Measurements from ENCODE around the gene NFE2L1. TPM values are rescaled to one million over a fixed set of nuclear protein-coding genes. Genes with fewer than 3 reads are reported as not detected.

Gene NFE2L1
- total and polyA plus RNA-seq, 9 of the 15 experiments (the other 6 are each of a cell fraction or from before 2014, with no cell fraction given): 2.0 to 68.6 (median 39.7) TPM

- TF ChIP-seq CCNT2 (IDR thresholded peaks at IDR 0.05; ENCODE audit: borderline replicate concordance, extremely low read depth, insufficient read length, low read depth, low read length): no peak
- TF ChIP-seq HNRNPK (IDR thresholded peaks at IDR 0.05; ENCODE audit: low read depth, low read length, poor library complexity, severe bottlenecking): no peak
- TF ChIP-seq NFE2L1 (tag; IDR thresholded peaks at IDR 0.05; ENCODE audit: borderline replicate concordance, low read depth): no peak
These were observed 2.7 kb upstream of the NFE2L1 start (continued) for GRCh38 chr17:48045316-48046001.

GRCh38 chr17:48046296-48046695 lies 1.9 kb upstream of the NFE2L1 start:
- Histone ChIP-seq H3K4me3 (peak overlapping the region; percentile 85), H3K79me2 (ENCODE audit: control insufficient read depth, insufficient read depth, low read length) (peaks cover 52% of the 10 kb centered on the region), H3K9me1 (ENCODE audit: control insufficient read depth, insufficient read depth, low read length) (no peaks in the 10 kb centered on the region), H3K36me3 (ENCODE audit: control insufficient read depth, insufficient read depth, low read length) (peaks cover 13% of the 10 kb centered on the region), H3K9me3 (replicated peaks; ENCODE audit: control insufficient read depth, insufficient read depth, low read depth, low read length) (no peaks in the 10 kb centered on the region), H3K9ac (ENCODE audit: insufficient read depth in 1 of 2, low read depth in 2 of 2, low read length in 2 of 2) (peak overlapping the region; percentile 46 to 89; a peak in 3 of 4 replicates), H3K27ac (ENCODE audit: extremely low read depth, low read depth, low read length) (peak overlapping the region; percentile 97; the same call in 2 of the 3 replicates), H3K4me2 (ENCODE audit: insufficient read depth, low read length) (peak overlapping the region; percentile 96), H3K27me3 (ENCODE audit: control insufficient read depth in 2 of 2, insufficient read depth in 2 of 2, low read length in 2 of 2) (no peaks in the 10 kb centered on the region), H4K20me1 (replicated peaks; ENCODE audit: control insufficient read depth, insufficient read depth, low read length) (peaks cover 5% of the 10 kb centered on the region; the same call in 1 of the 2 replicates), H3K4me1 (replicated peaks in 1 of 2; ENCODE audit: control insufficient read depth in 2 of 2, insufficient read depth in 2 of 2, low read length in 2 of 2) (peaks cover 19 to 26% of the 10 kb centered on the region in 2 experiments), H2AFZ (ENCODE audit: low read depth, low read length) (no peak overlapping the region; the same call in 1 of the 2 replicates)
- ChIA-PET POLR2A (interaction anchor here (0.7 to 9.0 kb wide), 7 partner anchors 11 to 580 kb away, joined by 3 to 74 read pairs (median 3); partner anchors contain the start of gene HOXB9), CTCF (ENCODE audit: low intra/inter-chr PET ratio) (no interaction called here)
- no peak for FAIRE-seq
- TF ChIP-seq PHB (CRISPR knock-in tag; IDR thresholded peaks at IDR 0.05) (no peak), MBD1 (CRISPR knock-in tag; IDR thresholded peaks at IDR 0.05) (no peak), RBM25 (IDR thresholded peaks at IDR 0.05; ENCODE audit: low read depth, low read length, severe bottlenecking) (peak; percentile 37), ZNF121 (CRISPR knock-in tag; conservative IDR thresholded peaks at IDR 0.05) (peak; percentile 68)
- intact Hi-C loops (cut with micrococcal nuclease): no loop called here
- no TSS peak for BruUV-seq (replicated peaks)
- no peak for ATAC-seq
- in situ Hi-C loops (cut with MboI): no loop called here
- WGBS (ENCODE audit: insufficient coverage, low coverage, missing lambda C conversion rate): 69% methylated on average over 7 of the region's 7 CpGs
- no peak for DNase-seq (ENCODE audit: extremely low read depth in 1 of 4, low spot score in 3 of 4)
